HG03558 (cell line): ENCODE data around the gene C8A.

ENCODE experiments used
- ATAC-seq: cut with Tn5 transposase; IDR thresholded peaks from one replicate; pipeline ENCODE4 v1.9.1; 2021; ENCODE audit warnings: moderate number of reproducible peaks; ENCODE audit not compliant: unreplicated experiment; ENCODE audit errors: extremely low read depth

C8A gene

DNA sequence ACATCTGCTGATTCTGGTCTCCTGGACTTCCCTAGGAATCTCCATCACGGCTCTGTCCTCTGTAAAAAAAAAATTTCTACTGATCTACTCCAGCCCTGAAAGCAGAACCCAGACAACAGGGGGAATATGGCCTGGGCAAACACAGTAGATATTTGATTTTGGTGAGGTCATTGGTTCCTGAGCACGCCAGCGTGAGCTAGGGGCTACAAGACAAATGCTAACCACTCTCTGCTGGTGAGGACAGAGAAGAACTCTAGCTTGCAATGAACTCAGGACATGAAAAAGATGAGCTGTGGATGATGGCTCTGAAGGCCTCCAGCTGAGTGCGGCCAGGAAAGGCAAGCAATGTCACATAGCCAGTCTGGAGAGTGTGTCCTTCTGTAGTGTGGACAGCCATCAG lies 18.2 kb upstream of the C8A start:
- ATAC-seq = no peak

DNA sequence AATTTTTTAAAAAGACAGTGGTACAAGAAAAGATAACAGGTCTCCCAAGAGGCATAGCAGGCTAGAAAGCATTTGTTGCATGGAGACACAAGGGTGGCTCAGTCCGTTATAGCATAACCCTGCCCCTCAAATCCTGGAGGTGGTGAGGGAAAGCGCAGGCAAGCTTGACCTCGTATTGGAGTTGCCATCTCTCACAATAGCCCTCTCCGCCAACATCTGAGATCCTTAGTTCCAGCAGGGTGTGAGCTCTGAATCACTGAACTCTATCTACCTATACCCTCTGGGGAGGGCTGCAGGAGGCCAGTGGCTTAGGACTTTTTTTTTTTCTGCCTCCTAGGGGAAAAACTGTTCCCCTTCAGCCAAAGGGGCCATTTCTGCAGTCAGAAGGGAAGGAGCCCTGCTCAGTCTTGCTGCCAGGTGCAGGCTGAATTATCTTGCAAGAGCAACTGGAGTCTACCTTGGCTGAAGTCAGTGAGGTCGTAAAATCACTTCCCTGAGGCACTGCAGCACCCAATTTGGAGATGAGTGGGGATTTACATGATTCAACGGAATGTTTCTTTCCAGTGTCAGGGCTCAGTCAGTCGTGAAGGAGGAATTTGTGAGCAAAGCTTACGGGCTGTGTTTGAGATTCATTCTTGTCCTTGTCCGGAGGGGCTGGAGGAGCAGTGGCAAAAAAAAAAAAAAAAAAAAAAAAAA lies 17.2 kb upstream of the C8A start:
- no peak for ATAC-seq

- no peak for ATAC-seq
Observed at GRCh38 chr1:56838759-56839158, 15.8 kb upstream of the C8A start.

- ATAC-seq = no peak
Observed at GRCh38 chr1:56843544-56843943, 11.1 kb upstream of the C8A start.

GRCh38 chr1:56844545-56845136 lies 10.0 kb upstream of the C8A start:
- no peak for ATAC-seq

GRCh38 chr1:56845343-56845742 lies 9.3 kb upstream of the C8A start:
- ATAC-seq = no peak

GRCh38 chr1:56849750-56850149 lies 4.8 kb upstream of the C8A start:
- ATAC-seq = no peak

DNA sequence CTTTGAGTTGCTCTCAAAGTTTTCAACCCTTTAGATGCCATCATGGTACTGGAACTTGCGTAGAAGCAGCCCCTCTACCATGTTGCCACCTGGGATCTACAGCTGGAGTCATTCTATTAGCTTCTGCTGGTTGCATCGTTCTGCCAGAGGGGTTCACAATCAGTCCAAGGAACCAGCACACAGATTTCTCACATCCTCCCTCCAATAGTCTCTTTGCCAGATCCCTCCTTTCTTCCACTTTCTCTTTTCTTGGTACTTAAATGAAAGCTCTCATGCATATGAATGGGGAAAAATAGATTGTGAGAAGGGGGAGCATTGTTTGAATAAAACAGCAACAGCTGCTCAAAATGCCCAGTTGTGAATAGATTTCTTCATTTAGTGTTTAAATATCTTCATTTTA lies 4.2 kb upstream of the C8A start:
- no peak for ATAC-seq

GRCh38 chr1:56850922-56851321 lies 3.7 kb upstream of the C8A start:
- no peak for ATAC-seq

GRCh38 chr1:56852476-56852875 lies 2.1 kb upstream of the C8A start:
- ATAC-seq = no peak

- ATAC-seq = no peak
Observed at GRCh38 chr1:56855190-56855589, 593 bp downstream of the C8A start.

- ATAC-seq = no peak
Observed at GRCh38 chr1:56856186-56856585, 1.6 kb downstream of the C8A start.

DNA sequence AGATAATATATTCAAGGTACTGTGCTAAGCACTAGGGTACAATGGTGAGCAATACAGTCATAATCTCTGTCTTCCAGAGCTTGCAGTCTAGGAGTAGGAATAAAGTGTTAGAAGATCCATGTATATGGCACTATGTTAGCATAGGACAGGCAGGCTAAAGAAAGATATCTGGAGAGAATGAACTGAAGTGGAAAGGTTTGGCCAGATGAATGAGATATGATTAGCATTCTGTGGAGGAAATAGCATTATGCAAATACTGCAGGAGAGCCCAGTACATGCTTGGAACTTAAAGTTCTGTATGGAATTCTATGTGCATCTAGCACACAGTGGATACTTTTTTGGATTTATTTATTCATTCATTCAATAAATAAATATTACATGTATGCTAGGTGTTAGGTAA lies 4.7 kb downstream of the C8A start:
- ATAC-seq = no peak

GRCh38 chr1:56863265-56863992 lies 8.8 kb downstream of the C8A start:
- no peak for ATAC-seq

DNA sequence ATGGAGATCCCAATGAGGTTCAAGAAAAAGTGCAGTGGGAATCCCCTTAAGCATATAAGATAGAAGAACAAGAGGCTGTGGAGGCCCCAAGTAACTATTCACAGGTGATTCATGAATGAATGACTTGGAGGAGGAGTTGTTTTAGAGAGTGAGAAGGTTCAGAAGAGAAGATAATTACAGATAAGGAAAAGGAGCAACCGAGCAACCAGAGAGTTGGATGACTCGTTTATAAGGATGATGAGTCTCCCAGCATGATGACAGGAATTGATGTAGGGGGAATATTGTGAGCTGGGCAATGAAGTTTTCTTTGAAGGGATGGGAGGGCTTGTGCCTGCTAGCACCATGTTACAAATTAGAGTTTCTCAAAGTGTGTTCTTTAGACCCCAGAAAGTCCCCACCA lies 9.8 kb downstream of the C8A start:
- no peak for ATAC-seq

DNA sequence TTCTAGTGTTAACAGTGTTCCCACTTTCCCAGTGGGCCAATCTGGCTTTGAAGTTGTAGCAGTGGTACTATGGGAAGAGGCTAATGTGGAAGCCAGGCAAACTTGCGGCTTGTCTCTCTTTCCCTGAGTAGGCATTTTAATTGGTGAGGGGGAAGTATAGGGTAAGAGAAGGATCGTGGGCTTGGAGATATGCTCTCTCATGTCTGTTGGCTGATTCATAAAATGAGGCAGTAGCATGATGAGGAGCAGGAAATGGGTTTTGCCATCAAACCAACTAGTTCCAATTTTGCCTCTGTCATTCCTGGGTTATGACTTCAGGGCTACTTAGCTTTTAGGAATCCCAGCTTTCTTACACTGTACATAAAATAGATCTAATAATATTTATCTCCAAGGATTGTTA lies 12.1 kb downstream of the C8A start:
- ATAC-seq = no peak

DNA sequence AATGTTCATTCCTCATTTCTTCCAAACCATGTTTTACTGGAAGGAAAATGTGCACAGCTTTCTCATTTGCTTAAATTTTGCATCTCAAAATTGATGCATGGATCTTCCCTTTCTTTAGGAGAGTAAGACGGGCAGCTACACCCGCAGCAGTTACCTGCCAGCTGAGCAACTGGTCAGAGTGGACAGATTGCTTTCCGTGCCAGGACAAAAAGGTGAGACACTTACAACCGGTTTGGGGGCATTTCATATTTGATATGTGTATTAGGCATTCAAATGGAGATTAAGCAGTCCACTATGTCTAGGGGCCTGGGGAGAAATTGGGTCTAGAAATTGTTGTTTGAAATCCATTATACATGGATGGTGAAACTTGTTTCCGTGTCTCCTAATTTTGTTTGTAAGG lies 12.9 kb downstream of the C8A start:
- no peak for ATAC-seq

- ATAC-seq = no peak
Observed at GRCh38 chr1:56868761-56869160, 14.2 kb downstream of the C8A start.

DNA sequence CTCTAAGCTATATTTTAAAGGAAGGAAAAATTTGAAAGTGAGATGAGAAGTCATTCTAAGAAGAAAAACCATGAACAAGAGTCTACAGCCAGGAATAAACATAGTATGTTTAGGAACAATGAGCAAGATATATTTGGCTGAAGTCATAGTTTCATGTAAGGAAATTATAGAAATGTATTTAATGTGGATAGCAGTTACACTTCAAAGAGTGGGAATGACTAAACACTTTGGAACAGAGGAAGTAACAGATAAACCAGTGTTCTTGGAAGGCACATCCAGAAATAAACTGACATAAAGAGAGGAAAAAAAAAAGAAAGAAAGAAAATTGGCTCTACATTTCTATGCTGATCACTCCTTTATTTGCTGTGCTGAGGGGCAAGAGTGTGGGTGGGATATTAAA lies 18.0 kb downstream of the C8A start:
- ATAC-seq = no peak

DNA sequence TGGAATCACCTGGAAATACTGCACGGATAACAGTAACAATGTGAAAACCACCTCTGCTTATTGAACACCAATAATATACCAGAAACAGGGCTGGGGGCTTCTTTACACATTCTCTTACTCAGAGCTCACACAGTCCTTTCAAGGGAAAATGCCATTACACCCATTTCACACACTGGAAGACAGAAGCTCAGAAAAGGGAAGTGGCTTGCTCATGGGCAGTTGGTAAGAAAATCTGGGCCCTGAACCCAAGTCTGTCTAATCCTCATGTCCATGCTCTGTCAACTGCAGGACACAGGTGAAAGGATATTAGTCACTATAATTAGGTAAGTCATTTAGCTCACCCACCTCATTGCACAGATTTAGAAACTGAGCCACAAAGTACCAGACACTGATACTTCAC lies 18.6 kb downstream of the C8A start:
- no peak for ATAC-seq

DNA sequence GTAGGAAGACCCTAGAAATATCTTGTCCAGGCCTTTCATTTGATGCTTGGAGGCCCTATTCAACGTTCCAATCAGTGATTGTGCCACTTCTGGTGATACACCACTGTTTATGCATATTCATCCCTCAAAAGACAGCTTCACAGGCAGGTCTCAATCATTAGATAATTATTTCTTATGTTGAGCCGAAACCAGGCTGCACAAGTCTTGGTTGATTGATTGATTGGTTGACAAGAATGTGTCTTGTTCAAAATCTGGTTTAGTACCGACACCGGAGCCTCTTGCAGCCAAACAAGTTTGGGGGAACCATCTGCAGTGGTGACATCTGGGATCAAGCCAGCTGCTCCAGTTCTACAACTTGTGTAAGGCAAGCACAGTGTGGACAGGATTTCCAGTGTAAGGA lies 20.1 kb downstream of the C8A start:
- ATAC-seq = no peak

DNA sequence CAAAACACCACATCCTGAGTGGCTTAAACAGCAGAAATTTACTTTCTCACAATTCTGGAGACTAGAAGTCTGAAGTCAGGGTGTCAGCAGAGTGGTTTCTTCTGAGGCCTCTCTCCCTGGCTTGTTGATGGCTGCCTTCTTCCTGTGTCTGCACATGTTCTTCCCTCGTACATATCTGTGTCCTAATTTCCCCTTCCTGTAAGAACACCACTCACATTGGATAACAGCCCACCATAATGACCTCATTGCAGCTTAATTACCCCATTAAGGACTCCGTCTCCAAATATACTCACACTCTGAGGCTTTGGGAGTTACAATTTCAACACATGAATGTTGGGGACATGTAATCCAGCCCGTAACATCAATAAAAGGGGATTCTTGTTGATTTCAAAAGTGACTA lies 23.4 kb downstream of the C8A start:
- ATAC-seq = no peak
